Subcutaneous abdominal adipose tissue (tissue), 5 donors: ENCODE data around the gene DOCK1.

Source experiments
- H3K27ac ChIP-seq: one replicate; pipeline ENCODE4 v1.7.0; 2013; ENCODE audit warnings: low read depth, mild to moderate bottlenecking, inconsistent platforms, low read length, moderate library complexity
- H3K27me3 ChIP-seq, 5 donors: one replicate each; pipeline ENCODE4 v1.7.0; 2013; ENCODE audit warnings: low read length in 5 of 5, inconsistent platforms in 1 of 5; ENCODE audit not compliant: control insufficient read depth in 5 of 5, insufficient read depth in 4 of 5
- H3K36me3 ChIP-seq, 5 donors: one replicate each; pipeline ENCODE4 v1.7.0; 2013; ENCODE audit warnings: low read length in 5 of 5; ENCODE audit not compliant: control insufficient read depth in 5 of 5, insufficient read depth in 5 of 5
- H3K4me1 ChIP-seq, 5 donors: one replicate each; pipeline ENCODE4 v1.7.0; 2013; ENCODE audit warnings: low read length in 5 of 5, mild to moderate bottlenecking in 3 of 5, moderate library complexity in 1 of 5; ENCODE audit not compliant: control insufficient read depth in 5 of 5, insufficient read depth in 5 of 5
- H3K4me3 ChIP-seq, 5 donors: one replicate each; pipeline ENCODE4 v1.7.0; 2013; ENCODE audit warnings: low read length in 5 of 5, low read depth in 1 of 5
- H3K9ac ChIP-seq, 5 donors: one replicate each; pipeline ENCODE4 v1.7.0; 2013; ENCODE audit warnings: low read length in 5 of 5, mild to moderate bottlenecking in 4 of 5, moderate library complexity in 3 of 5
- H3K9me3 ChIP-seq, 5 donors: one replicate each; pipeline ENCODE4 v1.7.0; 2013; ENCODE audit warnings: low read length in 5 of 5; ENCODE audit not compliant: control insufficient read depth in 5 of 5
- donor health status: healthy.
- donor health status: healthy.
- donor health status: healthy.
- donor health status: healthy.
- donor health status: healthy.

Gene DOCK1

DNA sequence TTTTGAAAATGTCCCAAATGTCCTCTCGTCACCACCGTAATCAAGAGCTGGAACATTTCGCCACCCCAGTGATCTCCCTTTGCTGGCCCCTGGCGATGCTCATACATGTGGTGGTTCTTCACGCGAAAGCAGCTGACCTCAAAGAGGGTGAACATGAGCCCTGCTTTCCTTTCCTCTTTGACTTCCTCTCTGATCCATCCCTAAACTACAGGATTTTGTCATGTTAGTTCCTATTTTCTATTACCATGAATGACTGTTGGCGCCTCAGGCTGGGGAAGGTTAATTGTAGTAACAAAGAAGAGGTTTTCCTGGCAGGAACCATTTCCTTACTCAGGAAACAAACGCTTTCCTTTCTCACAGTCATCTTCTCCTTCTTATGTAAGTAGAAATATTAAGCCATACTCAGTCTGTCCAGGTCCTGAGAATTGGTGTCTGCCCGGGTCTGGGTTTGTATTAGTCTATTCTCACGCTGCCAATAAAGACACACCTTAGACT, 176.7 kb downstream of the DOCK1 start:
- no peak overlapping the region for H3K4me3 ChIP-seq
- H3K36me3 ChIP-seq, result peaks cover 5 to 20% (median 11%) of the 10 kb centered on the region in 5 donors
- H3K27ac ChIP-seq, result no peak overlapping the region
- no peaks in the 10 kb centered on the region for H3K27me3 ChIP-seq
- no peaks in the 10 kb centered on the region for H3K9me3 ChIP-seq
- H3K4me1 ChIP-seq, result peaks cover 0 to 10% (median 0%) of the 10 kb centered on the region in 5 donors
- no peak overlapping the region for H3K9ac ChIP-seq

DNA sequence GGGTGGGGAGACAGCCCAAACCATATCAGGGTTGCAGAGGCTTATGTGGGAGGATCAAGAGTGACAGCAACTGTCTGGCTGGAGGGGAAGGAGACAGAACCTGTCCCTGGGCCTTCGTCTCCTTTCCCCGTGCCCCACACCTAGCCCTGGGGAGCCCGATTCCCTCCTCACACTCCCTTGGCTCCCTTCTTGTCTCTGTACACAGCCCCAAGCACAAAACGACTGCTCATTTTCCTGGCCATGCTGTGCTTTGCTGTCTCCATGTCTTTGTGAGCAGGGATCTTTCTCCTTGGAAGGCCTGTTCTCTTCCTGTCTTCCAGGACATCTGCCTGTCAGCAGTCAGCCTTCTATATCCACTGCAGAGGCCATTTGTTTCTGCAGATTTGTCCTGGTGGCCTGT, 177.4 kb downstream of the DOCK1 start:
- no peak overlapping the region for H3K9ac ChIP-seq
- no peaks in the 10 kb centered on the region for H3K27me3 ChIP-seq
- H3K27ac ChIP-seq, result no peak overlapping the region
- no peak overlapping the region for H3K4me3 ChIP-seq
- no peaks in the 10 kb centered on the region for H3K9me3 ChIP-seq
- peaks cover 0 to 10% (median 0%) of the 10 kb centered on the region in 5 donors for H3K4me1 ChIP-seq
- H3K36me3 ChIP-seq, result peaks cover 5 to 20% (median 11%) of the 10 kb centered on the region in 5 donors

DNA sequence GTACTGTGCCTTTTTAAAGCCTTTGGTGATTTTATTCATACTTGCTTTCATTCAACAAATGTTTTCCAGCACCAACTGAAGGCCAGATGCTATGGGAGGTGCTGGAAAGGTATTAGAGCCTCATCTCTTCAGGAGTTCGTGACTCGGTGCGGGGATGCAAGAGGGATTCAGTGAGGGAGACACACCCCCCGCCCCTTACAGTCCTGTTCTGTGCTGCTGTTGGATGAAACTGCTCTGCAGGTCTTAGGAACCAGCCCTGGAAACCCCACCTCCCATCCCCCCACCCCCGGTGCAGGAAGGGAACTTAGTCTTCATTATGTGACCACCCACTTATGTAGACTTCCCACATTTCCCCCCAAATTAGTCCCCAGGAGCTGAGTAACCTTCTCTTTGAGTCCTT, 180.7 kb downstream of the DOCK1 start:
- no peak overlapping the region for H3K27ac ChIP-seq

GRCh38 chr10:127088908-127089307, 183.7 kb downstream of the DOCK1 start:
- Histone ChIP-seq H3K27ac (no peak overlapping the region), H3K9ac (no peak overlapping the region), H3K27me3 (no peaks in the 10 kb centered on the region), H3K36me3 (peaks cover 6 to 27% (median 11%) of the 10 kb centered on the region in 5 donors), H3K4me1 (no peaks in the 10 kb centered on the region), H3K9me3 (no peaks in the 10 kb centered on the region), H3K4me3 (no peak overlapping the region)

More for the DNA sequence above, 180.7 kb downstream of the DOCK1 start:
- no peak overlapping the region for H3K4me3 ChIP-seq
- H3K9me3 ChIP-seq, result no peaks in the 10 kb centered on the region
- H3K9ac ChIP-seq, result no peak overlapping the region
- no peaks in the 10 kb centered on the region for H3K27me3 ChIP-seq
- peaks cover 2 to 21% (median 11%) of the 10 kb centered on the region in 5 donors for H3K36me3 ChIP-seq
- H3K4me1 ChIP-seq, result peaks cover 0 to 10% (median 0%) of the 10 kb centered on the region in 5 donors

GRCh38 chr10:127089446-127089845, 184.2 kb downstream of the DOCK1 start:
- no peaks in the 10 kb centered on the region for H3K27me3 ChIP-seq
- peaks cover 6 to 30% (median 13%) of the 10 kb centered on the region in 5 donors for H3K36me3 ChIP-seq
- H3K4me3 ChIP-seq, result no peak overlapping the region
- no peak overlapping the region for H3K9ac ChIP-seq
- H3K4me1 ChIP-seq, result no peaks in the 10 kb centered on the region
- no peaks in the 10 kb centered on the region for H3K9me3 ChIP-seq
- no peak overlapping the region for H3K27ac ChIP-seq

DNA sequence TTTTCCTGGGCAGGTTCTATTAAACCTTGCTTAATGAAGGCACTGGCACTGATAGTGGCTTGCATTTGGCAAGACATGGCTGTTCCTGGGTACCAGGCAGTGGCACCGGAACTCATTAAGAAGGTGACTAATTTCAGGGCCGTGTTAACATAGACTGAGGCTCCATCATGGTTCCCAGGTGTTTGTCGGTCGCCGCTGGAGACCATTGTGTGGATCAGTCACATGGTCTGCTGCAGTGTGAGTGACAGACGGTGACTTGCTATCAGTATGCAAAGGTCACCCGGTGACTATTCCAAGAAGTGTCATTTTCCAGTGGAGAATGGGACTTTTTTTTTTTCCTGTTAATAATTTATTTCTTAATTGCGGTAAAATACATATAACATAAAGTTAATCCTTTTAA, 184.9 kb downstream of the DOCK1 start:
- no peak overlapping the region for H3K4me3 ChIP-seq
- H3K4me1 ChIP-seq, result no peaks in the 10 kb centered on the region
- H3K36me3 ChIP-seq, result peaks cover 6 to 34% (median 16%) of the 10 kb centered on the region in 5 donors
- no peaks in the 10 kb centered on the region for H3K27me3 ChIP-seq
- H3K9me3 ChIP-seq, result no peaks in the 10 kb centered on the region
- H3K27ac ChIP-seq, result no peak overlapping the region
- H3K9ac ChIP-seq, result no peak overlapping the region

GRCh38 chr10:127091354-127091753, 186.1 kb downstream of the DOCK1 start:
- H3K4me3 ChIP-seq, result no peak overlapping the region
- H3K9me3 ChIP-seq, result no peaks in the 10 kb centered on the region
- no peaks in the 10 kb centered on the region for H3K27me3 ChIP-seq
- peaks cover 6 to 37% (median 25%) of the 10 kb centered on the region in 5 donors for H3K36me3 ChIP-seq
- H3K4me1 ChIP-seq, result no peaks in the 10 kb centered on the region
- no peak overlapping the region for H3K27ac ChIP-seq
- H3K9ac ChIP-seq, result no peak overlapping the region

DNA sequence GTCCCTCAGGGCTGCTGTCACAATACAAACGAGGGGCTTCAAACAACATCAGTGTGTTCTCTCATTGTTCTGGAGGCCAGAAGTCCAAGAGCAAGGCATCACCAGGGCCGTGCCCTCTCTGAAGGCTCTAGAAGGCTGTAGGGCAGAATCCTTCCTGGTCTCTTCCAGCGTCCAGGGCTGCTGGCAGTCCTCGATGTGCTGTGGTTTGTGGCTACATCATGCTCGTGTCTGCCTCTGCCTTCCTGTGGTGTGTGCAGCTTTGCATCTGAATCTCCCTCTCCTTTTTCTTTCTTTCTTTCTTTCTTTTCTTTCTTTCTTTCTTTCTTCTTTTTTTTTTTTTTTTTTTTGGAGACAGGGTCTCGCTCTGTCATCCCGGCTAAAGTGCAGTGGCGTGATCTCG, 187.7 kb downstream of the DOCK1 start:
- Histone ChIP-seq H3K36me3 (peaks cover 6 to 37% (median 30%) of the 10 kb centered on the region in 5 donors), H3K9ac (no peak overlapping the region), H3K27me3 (no peaks in the 10 kb centered on the region)

GRCh38 chr10:127094984-127095383, 189.8 kb downstream of the DOCK1 start:
- Histone ChIP-seq H3K4me1 (no peaks in the 10 kb centered on the region), H3K27ac (no peak overlapping the region), H3K36me3 (peaks cover 4 to 42% (median 36%) of the 10 kb centered on the region in 5 donors), H3K9ac (no peak overlapping the region), H3K27me3 (no peaks in the 10 kb centered on the region), H3K9me3 (no peaks in the 10 kb centered on the region), H3K4me3 (no peak overlapping the region)

More for the DNA sequence above, 187.7 kb downstream of the DOCK1 start:
- no peaks in the 10 kb centered on the region for H3K4me1 ChIP-seq
- H3K4me3 ChIP-seq, result no peak overlapping the region
- no peak overlapping the region for H3K27ac ChIP-seq
- no peaks in the 10 kb centered on the region for H3K9me3 ChIP-seq

DNA sequence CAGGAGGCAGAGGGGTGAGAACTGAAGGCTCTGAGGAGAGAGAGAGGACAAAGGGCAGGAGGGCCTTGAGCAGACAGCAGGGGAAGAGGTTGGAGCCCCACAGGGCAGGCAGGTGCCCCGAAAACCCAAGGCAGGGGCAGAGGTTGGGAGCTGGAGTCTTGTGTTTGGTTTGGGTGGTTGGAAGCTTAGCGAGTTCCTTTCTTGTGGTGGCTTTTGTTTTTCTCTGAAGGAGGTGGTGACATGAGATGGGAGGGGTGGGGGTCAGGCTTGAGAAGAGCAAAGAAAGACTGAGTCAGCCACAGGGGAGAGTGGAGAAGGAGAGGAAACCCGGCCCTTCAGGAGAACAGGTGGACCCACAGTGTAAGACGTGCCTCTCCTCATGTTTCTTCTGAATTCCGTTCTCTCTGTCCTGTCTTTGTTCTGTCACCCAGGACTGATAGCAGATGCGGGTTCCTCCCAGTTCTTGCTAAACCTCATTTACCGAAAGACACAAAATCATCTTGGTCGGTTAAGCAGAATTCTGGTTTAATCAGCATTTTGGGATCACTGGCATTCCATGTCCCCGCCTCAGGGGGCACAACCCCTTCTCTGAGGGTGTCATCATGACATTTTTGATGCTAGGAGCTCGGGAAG, 195.9 kb downstream of the DOCK1 start:
- no peaks in the 10 kb centered on the region for H3K4me1 ChIP-seq
- no peak overlapping the region for H3K9ac ChIP-seq
- H3K36me3 ChIP-seq, result peaks cover 3 to 22% (median 15%) of the 10 kb centered on the region in 5 donors
- no peak overlapping the region for H3K27ac ChIP-seq
- H3K4me3 ChIP-seq, result no peak overlapping the region
- H3K27me3 ChIP-seq, result no peaks in the 10 kb centered on the region
- no peaks in the 10 kb centered on the region for H3K9me3 ChIP-seq
